Measurements from ENCODE around the gene PLCL1.

The PLCL1 gene

GRCh38 chr2:197883354-197884032, 79.1 kb downstream of the PLCL1 start:
- in situ Hi-C loops (cut with HindIII; ENCODE audit: low sequenced_read_pairs), result no loop called here

- in situ Hi-C loops (cut with HindIII; ENCODE audit: low sequenced_read_pairs), result no loop called here
Observed at GRCh38 chr2:197884252-197884651, 79.9 kb downstream of the PLCL1 start.

GRCh38 chr2:197885126-197885525, 80.7 kb downstream of the PLCL1 start:
- in situ Hi-C loops (cut with HindIII; ENCODE audit: low sequenced_read_pairs), result no loop called here

- in situ Hi-C loops (cut with HindIII; ENCODE audit: low sequenced_read_pairs), result no loop called here
Observed at GRCh38 chr2:197885587-197885986, 81.2 kb downstream of the PLCL1 start.

GRCh38 chr2:197888321-197888720, 83.9 kb downstream of the PLCL1 start:
- in situ Hi-C loops (cut with HindIII; ENCODE audit: low sequenced_read_pairs), result no loop called here

- in situ Hi-C loops (cut with HindIII; ENCODE audit: low sequenced_read_pairs), result no loop called here
Observed at GRCh38 chr2:197889041-197889440, 84.6 kb downstream of the PLCL1 start.

- in situ Hi-C loops (cut with HindIII; ENCODE audit: low sequenced_read_pairs), result no loop called here
Observed at GRCh38 chr2:197890168-197890567, 85.8 kb downstream of the PLCL1 start.

- in situ Hi-C loops (cut with HindIII; ENCODE audit: low sequenced_read_pairs), result no loop called here
Observed at GRCh38 chr2:197891897-197892442, 87.6 kb downstream of the PLCL1 start.

GRCh38 chr2:197893403-197894177, 89.2 kb downstream of the PLCL1 start:
- in situ Hi-C loops (cut with HindIII; ENCODE audit: low sequenced_read_pairs), result no loop called here

GRCh38 chr2:197894751-197895274, 90.4 kb downstream of the PLCL1 start:
- in situ Hi-C loops (cut with HindIII; ENCODE audit: low sequenced_read_pairs), result no loop called here

- in situ Hi-C loops (cut with HindIII; ENCODE audit: low sequenced_read_pairs), result no loop called here
Observed at GRCh38 chr2:197897960-197898678, 93.7 kb downstream of the PLCL1 start.

- in situ Hi-C loops (cut with HindIII; ENCODE audit: low sequenced_read_pairs), result no loop called here
Observed at GRCh38 chr2:197904446-197904845, 100.1 kb downstream of the PLCL1 start.

GRCh38 chr2:197908156-197908555, 103.8 kb downstream of the PLCL1 start:
- in situ Hi-C loops (cut with HindIII; ENCODE audit: low sequenced_read_pairs), result no loop called here

GRCh38 chr2:197908990-197909776, 104.8 kb downstream of the PLCL1 start:
- in situ Hi-C loops (cut with HindIII; ENCODE audit: low sequenced_read_pairs), result no loop called here

- in situ Hi-C loops (cut with HindIII; ENCODE audit: low sequenced_read_pairs), result no loop called here
Observed at GRCh38 chr2:197911667-197912066, 107.3 kb downstream of the PLCL1 start.

GRCh38 chr2:197913084-197913483, 108.7 kb downstream of the PLCL1 start:
- in situ Hi-C loops (cut with HindIII; ENCODE audit: low sequenced_read_pairs), result no loop called here

- in situ Hi-C loops (cut with HindIII; ENCODE audit: low sequenced_read_pairs), result no loop called here
Observed at GRCh38 chr2:197914778-197915177, 110.4 kb downstream of the PLCL1 start.

- in situ Hi-C loops (cut with HindIII; ENCODE audit: low sequenced_read_pairs), result no loop called here
Observed at GRCh38 chr2:197915548-197916265, 111.3 kb downstream of the PLCL1 start.

GRCh38 chr2:197919487-197919886, 115.1 kb downstream of the PLCL1 start:
- in situ Hi-C loops (cut with HindIII; ENCODE audit: low sequenced_read_pairs), result no loop called here

GRCh38 chr2:197920088-197920487, 115.7 kb downstream of the PLCL1 start:
- in situ Hi-C loops (cut with HindIII; ENCODE audit: low sequenced_read_pairs), result no loop called here
